Kidney (tissue), 14 donors: ENCODE data around the gene CREG1. TPM values are rescaled to one million over a fixed set of nuclear protein-coding genes. Genes with fewer than 3 reads are reported as not detected.

ENCODE experiments used
- DNase-seq, 5 donors: peaks; one replicate each; pipeline ENCODE4 v3.0.0-alpha.2; 2013 to 2020
- FAIRE-seq: peaks from 2 replicates; lab custom pipeline; 2012; peaks lifted over from hg19 to GRCh38; lab: Jason Lieb, UNC
- H3K27ac ChIP-seq, 2 donors: one replicate each; pipeline ENCODE4 v1.7.0; 2013; ENCODE audit warnings: low read depth in 2 of 2, low read length in 2 of 2, inconsistent platforms in 1 of 2
- H3K27me3 ChIP-seq: one replicate; pipeline ENCODE4 v1.7.1; 2013; ENCODE audit warnings: low read length, inconsistent platforms; ENCODE audit not compliant: control insufficient read depth, insufficient read depth
- H3K36me3 ChIP-seq, 3 donors: one replicate each; pipeline versions ENCODE4 v1.7.0 to v1.7.1; 2013; ENCODE audit warnings: low read length in 3 of 3, control low read depth in 1 of 3, inconsistent platforms in 1 of 3; ENCODE audit not compliant: insufficient read depth in 3 of 3, control insufficient read depth in 2 of 3
- H3K4me1 ChIP-seq, 3 donors: one replicate each; pipeline versions ENCODE4 v1.7.0 to v1.7.1; 2013; ENCODE audit warnings: low read length in 3 of 3, inconsistent platforms in 1 of 3, low read depth in 1 of 3; ENCODE audit not compliant: control insufficient read depth in 2 of 3, insufficient read depth in 2 of 3
- H3K4me3 ChIP-seq, 3 donors: one replicate each; pipeline versions ENCODE4 v1.7.0 to v1.8.1; 2013; ENCODE audit warnings: low read length in 3 of 3, control low read depth in 1 of 3, inconsistent platforms in 1 of 3
- H3K9ac ChIP-seq, 3 donors: one replicate each; pipeline versions ENCODE4 v1.7.0 to v1.7.1; 2013; ENCODE audit warnings: low read length in 3 of 3, control low read depth in 1 of 3, inconsistent platforms in 1 of 3
- H3K9me3 ChIP-seq, 3 donors: one replicate each; pipeline versions ENCODE4 v1.7.0 to v1.7.1; 2013; ENCODE audit warnings: low read length in 3 of 3, control low read depth in 1 of 3, inconsistent platforms in 1 of 3; ENCODE audit not compliant: control insufficient read depth in 2 of 3, insufficient read depth in 1 of 3
- CTCF ChIP-seq: IDR thresholded peaks from 3 replicates; pipeline ENCODE4 v1.5.1; 2012; ENCODE audit warnings: mild to moderate bottlenecking, moderate library complexity, borderline replicate concordance; ENCODE audit not compliant: insufficient read depth; ENCODE audit errors: extremely low read depth
- intact Hi-C: fragments of 100-400 bp; cut with DNase I; formaldehyde crosslinking; loops from one replicate; pipeline ENCODE4 v1.11.1; 2022
- polyA plus RNA-seq: library from polyadenylated mRNA; stranded (reverse); fragments of 350-450 nt; fragmentation: Illumina TruSeq; extraction: RNeasy Lipid Tissue Mini Kit (QIAGEN cat#74804); gene quantifications from one replicate; pipeline ENCODE4 v1.2.3, GENCODE V29; 2014; ENCODE audit warnings: low read depth, low replicate concordance; ENCODE audit not compliant: insufficient read depth
- total RNA-seq: library from RNA; stranded (reverse); fragmentation: NEBNext Ultra II Directional; extraction: Animal tissue kit (Norgen Biotek cat#: 25700); gene quantifications from one replicate; pipeline ENCODE4 v1.2.1, GENCODE V29; 2021
- donor health status: control.
- donor health status: control.
- donor health status: control.
- donor health status: control.
- donor health status: control.
- donor health status: DM: yes; HTN: yes; CAD: no.
- donor health status: Normal renal cell carcinoma (clear cell type).

Gene CREG1
- total and polyA plus RNA-seq, 2 donors from 2014 or later: 91.2 to 115 TPM

- FAIRE-seq (no peak), DNase-seq (no peak)
- Histone ChIP-seq H3K9ac (no peak overlapping the region), H3K36me3 (peaks cover 3 to 17% (median 11%) of the 10 kb centered on the region in 3 donors), H3K27me3 (no peaks in the 10 kb centered on the region), H3K9me3 (no peaks in the 10 kb centered on the region), H3K4me3 (no peak overlapping the region), H3K27ac (no peak overlapping the region), H3K4me1 (no peaks in the 10 kb centered on the region)
- intact Hi-C loops: no loop called here
- no peak for TF ChIP-seq CTCF
Measured at GRCh38 chr1:167542109-167543032, 11.2 kb downstream of the CREG1 start.

- FAIRE-seq (no peak), DNase-seq (no peak)
- Histone ChIP-seq H3K4me3 (no peak overlapping the region), H3K36me3 (peaks cover 3 to 17% (median 8%) of the 10 kb centered on the region in 3 donors), H3K9ac (no peak overlapping the region), H3K27ac (no peak overlapping the region), H3K27me3 (no peaks in the 10 kb centered on the region), H3K9me3 (no peaks in the 10 kb centered on the region), H3K4me1 (no peaks in the 10 kb centered on the region)
- TF ChIP-seq CTCF: no peak
- intact Hi-C loops: no loop called here
Measured at GRCh38 chr1:167541610-167542009, 12.0 kb downstream of the CREG1 start.

DNA sequence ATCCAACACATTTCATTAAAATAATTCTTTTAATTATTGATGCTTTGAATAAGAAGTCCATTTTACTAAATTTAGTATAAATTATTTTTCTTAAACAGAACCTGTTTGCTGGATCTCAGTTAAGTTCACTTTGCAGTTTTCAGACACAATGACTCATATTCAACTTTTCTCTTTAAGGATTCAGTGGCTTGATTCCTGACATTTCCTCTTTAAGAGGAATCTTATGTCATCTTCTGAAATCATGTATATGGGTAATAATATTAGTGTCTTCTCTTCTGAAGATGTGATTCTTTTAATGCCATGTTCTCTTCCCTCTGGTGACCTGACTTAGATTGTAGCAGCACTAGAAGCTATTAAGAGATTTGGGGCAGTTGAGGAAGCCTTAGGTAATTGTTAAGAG, 12.6 kb downstream of the CREG1 start:
- H3K27ac ChIP-seq: no peak overlapping the region
- no peak for FAIRE-seq
- no peak for TF ChIP-seq CTCF

More for the DNA sequence above, 12.6 kb downstream of the CREG1 start:
- no peaks in the 10 kb centered on the region for H3K4me1 ChIP-seq
- peaks cover 2 to 17% (median 8%) of the 10 kb centered on the region in 3 donors for H3K36me3 ChIP-seq
- intact Hi-C loops: no loop called here
- H3K9ac ChIP-seq: no peak overlapping the region
- DNase-seq: no peak
- H3K4me3 ChIP-seq: no peak overlapping the region
- H3K27me3 ChIP-seq: no peaks in the 10 kb centered on the region
- no peaks in the 10 kb centered on the region for H3K9me3 ChIP-seq
